K562 (cell line): Measurements from ENCODE around the gene VSIG2. TPM values are rescaled to one million over a fixed set of nuclear protein-coding genes. Genes with fewer than 3 reads are reported as not detected.

Experiments
- ASH1L ChIP-seq: fragments of 450-650 bp; IDR thresholded peaks from 2 replicates; pipeline ENCODE4 v1.6.1; 2018; ENCODE audit warnings: borderline replicate concordance, mild to moderate bottlenecking, low read depth; ENCODE audit not compliant: partially characterized antibody
- HNRNPH1 ChIP-seq: fragments of 200-400 bp; formaldehyde crosslinking; optimal IDR thresholded peaks from 2 replicates; pipeline ENCODE3; 2017; ENCODE audit warnings: low read depth, mild to moderate bottlenecking, low read length, moderate library complexity
- KLF1 ChIP-seq: fragments of 450-650 bp; IDR thresholded peaks from 2 replicates; pipeline ENCODE4 v1.6.1; 2016; ENCODE audit warnings: missing genetic modification characterization, missing compliant biosample characterization
- NFE2 ChIP-seq: IDR thresholded peaks from 2 replicates; pipeline ENCODE4 v1.6.1; 2014; ENCODE audit warnings: antibody characterized with exemption, low read depth
- SMC3 ChIP-seq: conservative IDR thresholded peaks from 2 replicates; pipeline ENCODE4 v1.6.1; 2011; ENCODE audit warnings: low read depth, low read length, improper control_type of control experiment; ENCODE audit not compliant: insufficient read depth
- ZBTB8A ChIP-seq: fragments of 450-650 bp; IDR thresholded peaks from 2 replicates; pipeline ENCODE4 v1.6.1; 2018; ENCODE audit warnings: mild to moderate bottlenecking, moderate library complexity; ENCODE audit not compliant: partially characterized antibody
- ZNF316 ChIP-seq: fragments of 450-650 bp; IDR thresholded peaks from 2 replicates; pipeline ENCODE4 v1.6.1; 2016
- polyA plus RNA-seq, 8 experiments: library from polyadenylated mRNA; depleted of rRNA in 4 of 8; stranded (reverse) in 5 of 8; unstranded in 3 of 8; fragments of >200 nt; fragmentation: Nextera tagmentation in 2 of 8; fragmentation: Illumina TruSeq in 1 of 8; extraction: Ambion mirVana in 2 of 8; extraction: Trizol in 1 of 8; gene quantifications; 2 replicates each; pipeline versions ENCODE4 v1.2.1 to v1.2.3, GENCODE V29; 2011 to 2014; ENCODE audit warnings: inconsistent platforms in 1 of 8, missing spikeins in 1 of 8
- total RNA-seq, 7 experiments: library from RNA; depleted of rRNA in 6 of 7; stranded (reverse); fragments of >200 nt in 6 of 7; fragmentation: Illumina TruSeq in 2 of 7; extraction: Trizol in 2 of 7; gene quantifications; 2 replicates each; pipeline versions ENCODE4 v1.2.1 to v1.2.3, GENCODE V29; 2011 to 2021; ENCODE audit warnings: low replicate concordance in 1 of 7
- TF ChIP-seq, protein P1 (sequence below): fragments of 200-600 bp; sonication (generic); IDR thresholded peaks from one replicate; pipeline ENCODE4 v1.6.1; 2012; ENCODE audit warnings: mild to moderate bottlenecking, low read depth, low read length, inconsistent platforms
- TF ChIP-seq, protein P2 (sequence below): fragments of 450-650 bp; formaldehyde crosslinking; IDR thresholded peaks from 2 replicates; pipeline ENCODE4 v1.4.0; 2020; ENCODE audit warnings: mild to moderate bottlenecking, moderate library complexity
- TF ChIP-seq, protein P3 (sequence below): fragments of 250-450 bp; sonication (Bioruptor Pico); IDR thresholded peaks from 2 replicates; pipeline ENCODE4 v1.5.0; 2021; ENCODE audit warnings: mild to moderate bottlenecking, moderate library complexity

The VSIG2 gene
- total and polyA plus RNA-seq, 9 of the 15 experiments (the other 6 are each of a cell fraction or from before 2014, with no cell fraction given) = not detected

DNA sequence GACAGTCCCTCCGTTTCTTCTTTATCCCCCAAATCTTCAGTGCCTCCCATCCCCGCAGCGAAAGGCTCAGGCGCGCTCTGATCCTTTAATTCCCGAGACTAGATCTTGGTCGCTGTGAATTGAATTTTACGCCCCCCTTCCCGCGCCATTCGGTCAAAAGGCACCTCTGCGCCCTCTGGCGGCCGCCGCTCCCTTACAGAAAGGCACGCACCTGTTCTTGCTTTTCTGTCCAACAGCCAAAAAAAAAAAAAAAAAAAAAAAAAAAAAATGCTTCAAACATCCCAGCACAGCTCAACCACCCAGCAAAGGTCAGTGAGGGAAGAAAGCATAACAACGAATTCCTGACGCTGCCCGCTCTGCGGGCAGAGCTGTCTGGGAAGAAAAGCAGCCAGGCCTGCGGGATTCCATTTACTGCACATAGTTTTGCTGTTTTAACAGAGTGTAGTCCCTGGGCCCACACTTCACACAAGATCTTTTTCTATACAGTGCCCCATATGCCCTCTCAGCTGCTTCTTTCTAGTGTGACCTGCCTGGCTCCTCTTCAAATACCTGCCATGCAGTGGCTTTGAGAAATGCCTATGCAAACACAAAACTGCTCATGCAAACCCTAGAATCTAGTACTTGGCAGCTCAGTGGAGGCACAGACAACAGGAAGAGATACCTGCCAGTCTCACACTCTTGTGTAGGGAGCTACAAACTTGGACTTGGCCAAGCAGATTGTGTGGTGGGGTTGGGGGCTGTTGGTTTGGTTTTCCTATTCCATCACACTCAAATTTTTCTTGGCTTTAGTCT lies 11.3 kb upstream of the VSIG2 start (continued):
- TF ChIP-seq, protein P1, sequence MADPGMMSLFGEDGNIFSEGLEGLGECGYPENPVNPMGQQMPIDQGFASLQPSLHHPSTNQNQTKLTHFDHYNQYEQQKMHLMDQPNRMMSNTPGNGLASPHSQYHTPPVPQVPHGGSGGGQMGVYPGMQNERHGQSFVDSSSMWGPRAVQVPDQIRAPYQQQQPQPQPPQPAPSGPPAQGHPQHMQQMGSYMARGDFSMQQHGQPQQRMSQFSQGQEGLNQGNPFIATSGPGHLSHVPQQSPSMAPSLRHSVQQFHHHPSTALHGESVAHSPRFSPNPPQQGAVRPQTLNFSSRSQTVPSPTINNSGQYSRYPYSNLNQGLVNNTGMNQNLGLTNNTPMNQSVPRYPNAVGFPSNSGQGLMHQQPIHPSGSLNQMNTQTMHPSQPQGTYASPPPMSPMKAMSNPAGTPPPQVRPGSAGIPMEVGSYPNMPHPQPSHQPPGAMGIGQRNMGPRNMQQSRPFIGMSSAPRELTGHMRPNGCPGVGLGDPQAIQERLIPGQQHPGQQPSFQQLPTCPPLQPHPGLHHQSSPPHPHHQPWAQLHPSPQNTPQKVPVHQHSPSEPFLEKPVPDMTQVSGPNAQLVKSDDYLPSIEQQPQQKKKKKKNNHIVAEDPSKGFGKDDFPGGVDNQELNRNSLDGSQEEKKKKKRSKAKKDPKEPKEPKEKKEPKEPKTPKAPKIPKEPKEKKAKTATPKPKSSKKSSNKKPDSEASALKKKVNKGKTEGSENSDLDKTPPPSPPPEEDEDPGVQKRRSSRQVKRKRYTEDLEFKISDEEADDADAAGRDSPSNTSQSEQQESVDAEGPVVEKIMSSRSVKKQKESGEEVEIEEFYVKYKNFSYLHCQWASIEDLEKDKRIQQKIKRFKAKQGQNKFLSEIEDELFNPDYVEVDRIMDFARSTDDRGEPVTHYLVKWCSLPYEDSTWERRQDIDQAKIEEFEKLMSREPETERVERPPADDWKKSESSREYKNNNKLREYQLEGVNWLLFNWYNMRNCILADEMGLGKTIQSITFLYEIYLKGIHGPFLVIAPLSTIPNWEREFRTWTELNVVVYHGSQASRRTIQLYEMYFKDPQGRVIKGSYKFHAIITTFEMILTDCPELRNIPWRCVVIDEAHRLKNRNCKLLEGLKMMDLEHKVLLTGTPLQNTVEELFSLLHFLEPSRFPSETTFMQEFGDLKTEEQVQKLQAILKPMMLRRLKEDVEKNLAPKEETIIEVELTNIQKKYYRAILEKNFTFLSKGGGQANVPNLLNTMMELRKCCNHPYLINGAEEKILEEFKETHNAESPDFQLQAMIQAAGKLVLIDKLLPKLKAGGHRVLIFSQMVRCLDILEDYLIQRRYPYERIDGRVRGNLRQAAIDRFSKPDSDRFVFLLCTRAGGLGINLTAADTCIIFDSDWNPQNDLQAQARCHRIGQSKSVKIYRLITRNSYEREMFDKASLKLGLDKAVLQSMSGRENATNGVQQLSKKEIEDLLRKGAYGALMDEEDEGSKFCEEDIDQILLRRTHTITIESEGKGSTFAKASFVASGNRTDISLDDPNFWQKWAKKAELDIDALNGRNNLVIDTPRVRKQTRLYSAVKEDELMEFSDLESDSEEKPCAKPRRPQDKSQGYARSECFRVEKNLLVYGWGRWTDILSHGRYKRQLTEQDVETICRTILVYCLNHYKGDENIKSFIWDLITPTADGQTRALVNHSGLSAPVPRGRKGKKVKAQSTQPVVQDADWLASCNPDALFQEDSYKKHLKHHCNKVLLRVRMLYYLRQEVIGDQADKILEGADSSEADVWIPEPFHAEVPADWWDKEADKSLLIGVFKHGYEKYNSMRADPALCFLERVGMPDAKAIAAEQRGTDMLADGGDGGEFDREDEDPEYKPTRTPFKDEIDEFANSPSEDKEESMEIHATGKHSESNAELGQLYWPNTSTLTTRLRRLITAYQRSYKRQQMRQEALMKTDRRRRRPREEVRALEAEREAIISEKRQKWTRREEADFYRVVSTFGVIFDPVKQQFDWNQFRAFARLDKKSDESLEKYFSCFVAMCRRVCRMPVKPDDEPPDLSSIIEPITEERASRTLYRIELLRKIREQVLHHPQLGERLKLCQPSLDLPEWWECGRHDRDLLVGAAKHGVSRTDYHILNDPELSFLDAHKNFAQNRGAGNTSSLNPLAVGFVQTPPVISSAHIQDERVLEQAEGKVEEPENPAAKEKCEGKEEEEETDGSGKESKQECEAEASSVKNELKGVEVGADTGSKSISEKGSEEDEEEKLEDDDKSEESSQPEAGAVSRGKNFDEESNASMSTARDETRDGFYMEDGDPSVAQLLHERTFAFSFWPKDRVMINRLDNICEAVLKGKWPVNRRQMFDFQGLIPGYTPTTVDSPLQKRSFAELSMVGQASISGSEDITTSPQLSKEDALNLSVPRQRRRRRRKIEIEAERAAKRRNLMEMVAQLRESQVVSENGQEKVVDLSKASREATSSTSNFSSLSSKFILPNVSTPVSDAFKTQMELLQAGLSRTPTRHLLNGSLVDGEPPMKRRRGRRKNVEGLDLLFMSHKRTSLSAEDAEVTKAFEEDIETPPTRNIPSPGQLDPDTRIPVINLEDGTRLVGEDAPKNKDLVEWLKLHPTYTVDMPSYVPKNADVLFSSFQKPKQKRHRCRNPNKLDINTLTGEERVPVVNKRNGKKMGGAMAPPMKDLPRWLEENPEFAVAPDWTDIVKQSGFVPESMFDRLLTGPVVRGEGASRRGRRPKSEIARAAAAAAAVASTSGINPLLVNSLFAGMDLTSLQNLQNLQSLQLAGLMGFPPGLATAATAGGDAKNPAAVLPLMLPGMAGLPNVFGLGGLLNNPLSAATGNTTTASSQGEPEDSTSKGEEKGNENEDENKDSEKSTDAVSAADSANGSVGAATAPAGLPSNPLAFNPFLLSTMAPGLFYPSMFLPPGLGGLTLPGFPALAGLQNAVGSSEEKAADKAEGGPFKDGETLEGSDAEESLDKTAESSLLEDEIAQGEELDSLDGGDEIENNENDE = no peak
- TF ChIP-seq ZNF316 = no peak
- TF ChIP-seq, protein P2, sequence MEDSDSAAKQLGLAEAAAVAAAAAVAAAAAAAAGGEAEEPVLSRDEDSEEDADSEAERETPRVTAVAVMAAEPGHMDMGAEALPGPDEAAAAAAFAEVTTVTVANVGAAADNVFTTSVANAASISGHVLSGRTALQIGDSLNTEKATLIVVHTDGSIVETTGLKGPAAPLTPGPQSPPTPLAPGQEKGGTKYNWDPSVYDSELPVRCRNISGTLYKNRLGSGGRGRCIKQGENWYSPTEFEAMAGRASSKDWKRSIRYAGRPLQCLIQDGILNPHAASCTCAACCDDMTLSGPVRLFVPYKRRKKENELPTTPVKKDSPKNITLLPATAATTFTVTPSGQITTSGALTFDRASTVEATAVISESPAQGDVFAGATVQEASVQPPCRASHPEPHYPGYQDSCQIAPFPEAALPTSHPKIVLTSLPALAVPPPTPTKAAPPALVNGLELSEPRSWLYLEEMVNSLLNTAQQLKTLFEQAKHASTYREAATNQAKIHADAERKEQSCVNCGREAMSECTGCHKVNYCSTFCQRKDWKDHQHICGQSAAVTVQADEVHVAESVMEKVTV (CRISPR knock-in tag) = 0 out of 2 replicates have a peak, but pooled peaks have one; percentile 26
- TF ChIP-seq, protein P3, sequence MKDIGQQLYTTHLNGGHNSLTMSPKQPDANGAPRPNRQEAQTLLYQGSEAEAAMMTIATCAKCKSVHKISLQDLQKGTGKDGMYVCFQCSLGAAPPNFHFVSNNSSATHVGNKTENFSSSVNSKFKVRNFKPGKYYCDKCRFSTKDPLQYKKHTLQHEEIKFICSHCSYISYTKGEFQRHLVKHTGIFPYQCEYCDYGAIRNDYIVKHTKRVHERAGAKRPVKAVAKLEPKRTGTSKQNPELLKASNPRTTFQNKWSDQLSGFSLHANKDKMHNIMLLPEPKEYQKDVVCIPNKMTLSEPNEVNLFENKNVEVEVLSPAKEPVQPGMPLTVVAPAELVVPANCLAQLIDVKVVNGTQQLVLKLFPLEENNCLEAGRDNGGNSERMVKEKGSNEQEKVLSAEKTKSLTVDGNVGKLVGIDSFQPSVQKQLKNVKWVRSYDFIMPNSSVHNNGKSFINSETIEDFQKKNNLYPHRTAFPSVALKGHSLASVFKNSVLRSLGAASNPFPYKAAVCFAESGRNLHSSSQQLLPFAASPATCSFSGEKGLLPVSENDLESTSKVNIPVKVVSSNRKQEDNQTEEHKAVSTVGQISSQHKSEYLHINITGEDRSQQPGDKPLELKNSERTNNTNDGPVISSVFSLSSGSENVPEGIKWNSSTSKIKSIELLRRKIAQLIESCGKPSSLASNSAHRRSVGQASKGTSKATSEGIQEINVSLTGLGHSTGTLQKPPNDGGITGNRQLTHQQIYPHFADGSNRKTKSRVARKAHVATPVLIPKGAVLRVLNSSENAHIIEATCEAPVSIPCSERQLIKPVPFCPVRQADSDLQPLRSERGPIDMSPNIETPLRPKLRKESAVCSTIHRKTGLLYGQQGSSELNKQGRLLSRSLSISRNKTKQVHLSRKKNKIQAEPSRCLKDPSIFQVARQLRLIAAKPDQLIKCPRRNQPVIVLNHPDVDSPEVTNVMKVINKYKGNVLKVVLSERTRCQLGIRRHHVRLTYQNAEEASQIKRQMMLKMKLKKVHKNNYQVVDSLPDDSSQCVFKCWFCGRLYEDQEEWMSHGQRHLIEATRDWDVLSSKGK (CRISPR knock-in tag) = no peak
- no peak for TF ChIP-seq NFE2
- no peak for TF ChIP-seq ZBTB8A
- no peak for TF ChIP-seq ASH1L
- no peak for TF ChIP-seq HNRNPH1
- TF ChIP-seq SMC3 = peak; percentile 80
- no peak for TF ChIP-seq KLF1
